T-helper 1 cell treated with Interleukin-12 subunit alpha and Interleukin-12 subunit beta and Interleukin-4 antibody, amounts not matched to agents 30 μg/mL and 1 μg/mL, for 36 hours (primary cell): Measurements from ENCODE around the gene PRPH2.

Source experiments
- H3K27ac Mint-ChIP-seq: one replicate; pipeline ENCODE4 v1.8.0; 2021; ENCODE audit warnings: mild to moderate bottlenecking, mixed read lengths
- H3K27me3 Mint-ChIP-seq: one replicate; pipeline ENCODE4 v1.8.0; 2021; ENCODE audit warnings: low read depth, mixed read lengths
- H3K36me3 Mint-ChIP-seq: one replicate; pipeline ENCODE4 v1.8.0; 2021; ENCODE audit warnings: low read depth, mixed read lengths
- H3K4me1 Mint-ChIP-seq: one replicate; pipeline ENCODE4 v1.8.0; 2021; ENCODE audit warnings: low read depth, mixed read lengths
- H3K4me3 Mint-ChIP-seq: one replicate; pipeline ENCODE4 v1.8.0; 2021; ENCODE audit warnings: mild to moderate bottlenecking, moderate library complexity, mixed read lengths
- H3K9me3 Mint-ChIP-seq: one replicate; pipeline ENCODE4 v1.8.0; 2021; ENCODE audit warnings: mixed read lengths

Gene PRPH2

GRCh38 chr6:42722497-42722896 lies at the start of gene PRPH2:
TSS of gene PRPH2 (minus strand) at chr6:42722597. CDS start at chr6:42722334, 263 bp downstream.
- Mint-ChIP-seq H3K4me3 (no peak within 1 kb of the TSS), H3K36me3 (no peaks in the 10 kb centered on the region), H3K27ac (no peak within 1 kb of the TSS), H3K27me3 (no peaks in the 10 kb centered on the region), H3K4me1 (peaks cover 11% of the 10 kb centered on the region), H3K9me3 (no peaks in the 10 kb centered on the region)

GRCh38 chr6:42771741-42772100 lies 49.3 kb upstream of the PRPH2 start:
- H3K4me3 Mint-ChIP-seq, result peak overlapping the region; percentile 89
- H3K27me3 Mint-ChIP-seq, result no peaks in the 10 kb centered on the region
- peak overlapping the region; percentile 100 for H3K27ac Mint-ChIP-seq
- H3K4me1 Mint-ChIP-seq, result peaks cover 58% of the 10 kb centered on the region
- H3K9me3 Mint-ChIP-seq, result no peaks in the 10 kb centered on the region
- H3K36me3 Mint-ChIP-seq, result peaks cover 24% of the 10 kb centered on the region

GRCh38 chr6:42769836-42770235 lies 47.4 kb upstream of the PRPH2 start:
- H3K4me3 Mint-ChIP-seq, result no peak overlapping the region
- no peaks in the 10 kb centered on the region for H3K9me3 Mint-ChIP-seq
- peak overlapping the region; percentile 100 for H3K27ac Mint-ChIP-seq
- peaks cover 27% of the 10 kb centered on the region for H3K36me3 Mint-ChIP-seq
- peaks cover 52% of the 10 kb centered on the region for H3K4me1 Mint-ChIP-seq
- no peaks in the 10 kb centered on the region for H3K27me3 Mint-ChIP-seq

GRCh38 chr6:42769051-42769450 lies 46.7 kb upstream of the PRPH2 start:
- Mint-ChIP-seq H3K36me3 (peaks cover 25% of the 10 kb centered on the region), H3K9me3 (no peaks in the 10 kb centered on the region), H3K27ac (peak overlapping the region; percentile 32), H3K4me1 (peaks cover 44% of the 10 kb centered on the region), H3K27me3 (no peaks in the 10 kb centered on the region), H3K4me3 (no peak overlapping the region)

GRCh38 chr6:42766163-42766670 lies 43.8 kb upstream of the PRPH2 start:
- Mint-ChIP-seq H3K9me3 (no peaks in the 10 kb centered on the region), H3K27me3 (no peaks in the 10 kb centered on the region), H3K36me3 (peaks cover 23% of the 10 kb centered on the region), H3K27ac (no peak overlapping the region), H3K4me1 (peaks cover 25% of the 10 kb centered on the region), H3K4me3 (no peak overlapping the region)

GRCh38 chr6:42764911-42765648 lies 42.7 kb upstream of the PRPH2 start:
- Mint-ChIP-seq H3K4me3 (no peak overlapping the region), H3K4me1 (peaks cover 20% of the 10 kb centered on the region), H3K27ac (no peak overlapping the region), H3K27me3 (no peaks in the 10 kb centered on the region), H3K9me3 (no peaks in the 10 kb centered on the region), H3K36me3 (peaks cover 19% of the 10 kb centered on the region)

- no peaks in the 10 kb centered on the region for H3K9me3 Mint-ChIP-seq
- H3K27me3 Mint-ChIP-seq, result no peaks in the 10 kb centered on the region
- H3K27ac Mint-ChIP-seq, result no peak overlapping the region
- H3K4me1 Mint-ChIP-seq, result peaks cover 8% of the 10 kb centered on the region
- H3K36me3 Mint-ChIP-seq, result peaks cover 25% of the 10 kb centered on the region
- no peak overlapping the region for H3K4me3 Mint-ChIP-seq
These were observed 40.6 kb upstream of the PRPH2 start for GRCh38 chr6:42762950-42763349.

- no peak overlapping the region for H3K4me3 Mint-ChIP-seq
- peaks cover 22% of the 10 kb centered on the region for H3K36me3 Mint-ChIP-seq
- H3K4me1 Mint-ChIP-seq, result peaks cover 5% of the 10 kb centered on the region
- H3K27me3 Mint-ChIP-seq, result no peaks in the 10 kb centered on the region
- no peak overlapping the region for H3K27ac Mint-ChIP-seq
- H3K9me3 Mint-ChIP-seq, result no peaks in the 10 kb centered on the region
These were observed 40.0 kb upstream of the PRPH2 start for GRCh38 chr6:42762426-42762859.

- Mint-ChIP-seq H3K27ac (no peak overlapping the region), H3K36me3 (peaks cover 21% of the 10 kb centered on the region), H3K4me1 (peaks cover 3% of the 10 kb centered on the region), H3K9me3 (no peaks in the 10 kb centered on the region), H3K4me3 (no peak overlapping the region), H3K27me3 (no peaks in the 10 kb centered on the region)
These were observed 39.1 kb upstream of the PRPH2 start for GRCh38 chr6:42761287-42762067.

GRCh38 chr6:42758756-42759430 lies 36.5 kb upstream of the PRPH2 start:
- peaks cover 1% of the 10 kb centered on the region for H3K4me1 Mint-ChIP-seq
- no peaks in the 10 kb centered on the region for H3K27me3 Mint-ChIP-seq
- peaks cover 15% of the 10 kb centered on the region for H3K36me3 Mint-ChIP-seq
- H3K27ac Mint-ChIP-seq, result no peak overlapping the region
- H3K9me3 Mint-ChIP-seq, result no peaks in the 10 kb centered on the region
- no peak overlapping the region for H3K4me3 Mint-ChIP-seq

- Mint-ChIP-seq H3K27me3 (no peaks in the 10 kb centered on the region), H3K36me3 (peaks cover 19% of the 10 kb centered on the region), H3K9me3 (no peaks in the 10 kb centered on the region), H3K27ac (peak overlapping the region; percentile 41), H3K4me3 (no peak overlapping the region), H3K4me1 (peaks cover 3% of the 10 kb centered on the region)
These were observed 34.3 kb upstream of the PRPH2 start for GRCh38 chr6:42756722-42757121.

GRCh38 chr6:42754759-42755158 lies 32.4 kb upstream of the PRPH2 start:
- peaks cover 3% of the 10 kb centered on the region for H3K4me1 Mint-ChIP-seq
- H3K27me3 Mint-ChIP-seq, result no peaks in the 10 kb centered on the region
- peaks cover 19% of the 10 kb centered on the region for H3K36me3 Mint-ChIP-seq
- H3K4me3 Mint-ChIP-seq, result no peak overlapping the region
- H3K27ac Mint-ChIP-seq, result no peak overlapping the region
- H3K9me3 Mint-ChIP-seq, result no peaks in the 10 kb centered on the region

- no peaks in the 10 kb centered on the region for H3K27me3 Mint-ChIP-seq
- no peak overlapping the region for H3K4me3 Mint-ChIP-seq
- no peaks in the 10 kb centered on the region for H3K9me3 Mint-ChIP-seq
- H3K4me1 Mint-ChIP-seq, result peaks cover 17% of the 10 kb centered on the region
- no peak overlapping the region for H3K27ac Mint-ChIP-seq
- peaks cover 9% of the 10 kb centered on the region for H3K36me3 Mint-ChIP-seq
These were observed 28.7 kb upstream of the PRPH2 start for GRCh38 chr6:42751055-42751454.

- Mint-ChIP-seq H3K36me3 (peaks cover 16% of the 10 kb centered on the region), H3K27ac (peak overlapping the region; percentile 100), H3K4me3 (peak overlapping the region; percentile 100), H3K9me3 (no peaks in the 10 kb centered on the region), H3K27me3 (no peaks in the 10 kb centered on the region), H3K4me1 (peaks cover 22% of the 10 kb centered on the region)
These were observed 26.0 kb upstream of the PRPH2 start for GRCh38 chr6:42748203-42748898.
